Endothelial cell of umbilical vein (primary cell): Measurements from ENCODE around the gene NFIA. TPM values are rescaled to one million over a fixed set of nuclear protein-coding genes. Genes with fewer than 3 reads are reported as not detected.

ENCODE experiments used
- BruUV-seq: library from RNA; stranded (reverse); fragments of 400-500 nt; replicated peaks from 2 replicates; lab custom pipeline; 2021; lab: Mats Ljungman, UMichigan
- CTCF ChIA-PET: fragments of 300-600, 350-600 bp; sonication (Branson Sonifier 250); formaldehyde crosslinking; loops from one replicate; lab custom pipeline; 2021; ENCODE audit warnings: antibody characterized with exemption, inconsistent platforms; lab: Charles Lee
- POLR2A ChIA-PET: fragments of 300-600, 350-600 bp; sonication (Branson Sonifier 250); formaldehyde crosslinking; loops from one replicate; lab custom pipeline; 2021; ENCODE audit warnings: antibody characterized with exemption, inconsistent platforms; lab: Charles Lee
- DNase-seq: peaks from one replicate; pipeline ENCODE4 v3.0.0-alpha.2; 2011; ENCODE audit warnings: low read depth, low spot score
- FAIRE-seq: peaks from 2 replicates; lab custom pipeline; 2011; peaks lifted over from hg19 to GRCh38; lab: Jason Lieb, UNC
- H2AFZ ChIP-seq: 2 replicates; pipeline ENCODE4 v1.6.0; 2012; ENCODE audit warnings: low read depth, low read length, control low read depth, inconsistent platforms
- H3K27ac ChIP-seq: 2 replicates; pipeline ENCODE4 v1.5.1; 2011; ENCODE audit warnings: low read depth, mild to moderate bottlenecking, control low read depth, low read length, moderate library complexity; ENCODE audit not compliant: insufficient read depth
- H3K27me3 ChIP-seq, 2 experiments: 2 replicates each; pipeline versions ENCODE4 v1.6.0 to v1.6.1; 2011; ENCODE audit warnings: low read length in 2 of 2, mixed read lengths in 1 of 2; ENCODE audit not compliant: control insufficient read depth in 2 of 2, insufficient read depth in 2 of 2
- H3K36me3 ChIP-seq, 2 experiments: 2 replicates in 1 of 2; 3 replicates in 1 of 2; pipeline ENCODE4 v1.5.1; 2011; ENCODE audit warnings: low read length in 2 of 2, mild to moderate bottlenecking in 1 of 2, moderate library complexity in 1 of 2; ENCODE audit not compliant: control insufficient read depth in 2 of 2, insufficient read depth in 2 of 2; ENCODE audit errors: extremely low read depth in 1 of 2
- H3K4me1 ChIP-seq: 3 replicates; pipeline ENCODE4 v1.5.1; 2011; ENCODE audit warnings: mild to moderate bottlenecking, low read length; ENCODE audit not compliant: control insufficient read depth, insufficient read depth; ENCODE audit errors: extremely low read depth
- H3K4me2 ChIP-seq: 2 replicates; pipeline ENCODE4 v1.6.1; 2011; ENCODE audit warnings: low read length, control low read depth, mixed read lengths; ENCODE audit not compliant: insufficient read depth
- H3K4me3 ChIP-seq, 3 experiments: fragments of 200-600 bp in 1 of 3; sonication (generic), shearing (Covaris generic) in 1 of 3; replicated peaks in 1 of 3; 2 replicates each; pipeline ENCODE4 v1.5.1; 2011 to 2016; ENCODE audit warnings: control low read depth in 3 of 3, low read length in 3 of 3, mild to moderate bottlenecking in 2 of 3, inconsistent platforms in 1 of 3, low read depth in 1 of 3, moderate library complexity in 1 of 3; ENCODE audit not compliant: insufficient read depth in 1 of 3
- H3K79me2 ChIP-seq: 2 replicates; pipeline ENCODE4 v1.6.0; 2012; ENCODE audit warnings: low read length, inconsistent platforms; ENCODE audit not compliant: control insufficient read depth, insufficient read depth
- H3K9ac ChIP-seq: replicated peaks from 2 replicates; pipeline ENCODE3; 2011; ENCODE audit warnings: low read length, control low read depth; ENCODE audit not compliant: insufficient read depth; ENCODE audit errors: extremely low read depth
- H3K9me1 ChIP-seq: replicated peaks from 3 replicates; pipeline ENCODE4 v1.6.0; 2011; ENCODE audit warnings: mild to moderate bottlenecking, low read length; ENCODE audit not compliant: control insufficient read depth, insufficient read depth; ENCODE audit errors: extremely low read depth
- H3K9me3 ChIP-seq: replicated peaks from 2 replicates; pipeline ENCODE4 v1.5.1; 2012; ENCODE audit warnings: low read length, inconsistent platforms; ENCODE audit not compliant: control insufficient read depth, insufficient read depth
- H4K20me1 ChIP-seq: replicated peaks from 2 replicates; pipeline ENCODE3; 2011; ENCODE audit warnings: mild to moderate bottlenecking, low read length; ENCODE audit not compliant: control insufficient read depth, insufficient read depth; ENCODE audit errors: extremely low read depth
- CTCF ChIP-seq, 2 donors: IDR thresholded peaks; 1 replicate in 1 of 2; 2 replicates in 1 of 2; pipeline ENCODE4 v1.5.1; 2011; ENCODE audit warnings: low read length in 2 of 2, mild to moderate bottlenecking in 2 of 2, moderate library complexity in 2 of 2, control low read depth in 1 of 2, inconsistent platforms in 1 of 2, low read depth in 1 of 2; ENCODE audit not compliant: insufficient read depth in 1 of 2; ENCODE audit errors: extremely low read depth in 1 of 2
- EZH2 ChIP-seq: IDR thresholded peaks from 2 replicates; pipeline ENCODE4 v1.6.1; 2012; ENCODE audit warnings: borderline replicate concordance, low read depth, mild to moderate bottlenecking, moderate library complexity, low read length, inconsistent platforms; ENCODE audit not compliant: severe bottlenecking
- FOS ChIP-seq: IDR thresholded peaks from 2 replicates; pipeline ENCODE4 v1.6.1; 2011; ENCODE audit warnings: mild to moderate bottlenecking, low read length, moderate library complexity, borderline replicate concordance; ENCODE audit not compliant: insufficient read depth
- GATA2 ChIP-seq: IDR thresholded peaks from 2 replicates; pipeline ENCODE4 v1.7.0; 2011; ENCODE audit warnings: low read depth, mild to moderate bottlenecking, moderate library complexity, mixed read lengths, low read length; ENCODE audit not compliant: insufficient read length, insufficient read depth
- JUN ChIP-seq: IDR thresholded peaks from 2 replicates; pipeline ENCODE4 v1.6.1; 2011; ENCODE audit warnings: borderline replicate concordance, low read depth; ENCODE audit not compliant: insufficient read length, insufficient read depth
- MAX ChIP-seq: IDR thresholded peaks from 2 replicates; pipeline ENCODE4 v1.6.1; 2011; ENCODE audit not compliant: insufficient read depth, insufficient read length
- MYC ChIP-seq: IDR thresholded peaks from one replicate; pipeline ENCODE4 v1.6.1; 2011; ENCODE audit warnings: mild to moderate bottlenecking, low read depth, low read length
- POLR2A ChIP-seq: IDR thresholded peaks from 2 replicates; pipeline ENCODE4 v1.6.1; 2012; ENCODE audit warnings: low read depth, mild to moderate bottlenecking, control low read depth, low read length
- POLR2AphosphoS5 ChIP-seq: IDR thresholded peaks from 2 replicates; pipeline ENCODE4 v1.6.1; 2012; ENCODE audit warnings: low read depth, mild to moderate bottlenecking, control low read depth, low read length, moderate library complexity; ENCODE audit not compliant: insufficient read depth
- dilution Hi-C: fragments of 300-500 bp; cut with MboI; formaldehyde crosslinking; loops from one replicate; pipeline ENCODE4 v1.15.0; 2019; ENCODE audit warnings: low sequenced_read_pairs; ENCODE audit not compliant: extremely low pct_ligation_motif_present
- intact Hi-C: fragments of 100-400 bp; cut with micrococcal nuclease; formaldehyde crosslinking; loops from one replicate; pipeline ENCODE4 v1.10.0; 2022
- polyA plus RNA-seq, 4 experiments: library from polyadenylated mRNA; depleted of rRNA in 3 of 4; stranded (reverse) in 3 of 4; unstranded in 1 of 4; fragments of >200 nt; gene quantifications; 2 replicates each; pipeline versions ENCODE4 v1.2.1 to v1.2.3, GENCODE V29; 2011 to 2012; ENCODE audit warnings: missing spikeins in 1 of 4
- total RNA-seq: library from RNA; stranded (reverse); gene quantifications from 2 replicates; pipeline ENCODE4 v1.2.3, GENCODE V29; 2021

Gene NFIA
- total and polyA plus RNA-seq, 2 donors (not counting 3 experiments of a cell fraction or from before 2014, with no cell fraction given) = 25.5 to 47.0 TPM

GRCh38 chr1:61220536-61220935, 138.2 kb downstream of the NFIA start:
- Histone ChIP-seq H3K27ac (no peak overlapping the region), H3K79me2 (no peaks in the 10 kb centered on the region), H3K4me1 (no peaks in the 10 kb centered on the region), H3K4me3 (no peak overlapping the region), H2AFZ (no peak overlapping the region), H3K36me3 (no peaks in the 10 kb centered on the region), H3K9me3 (no peaks in the 10 kb centered on the region), H3K27me3 (no peaks in the 10 kb centered on the region), H3K9me1 (no peaks in the 10 kb centered on the region), H4K20me1 (no peaks in the 10 kb centered on the region), H3K9ac (no peak overlapping the region), H3K4me2 (no peak overlapping the region)
- no peak for TF ChIP-seq MYC
- no peak for TF ChIP-seq JUN
- TF ChIP-seq GATA2 = no peak
- TF ChIP-seq POLR2A = no peak
- no peak for TF ChIP-seq MAX
- no peak for TF ChIP-seq FOS
- dilution Hi-C loops (no loop called here), intact Hi-C loops (no loop called here)
- no TSS peak for BruUV-seq
- FAIRE-seq (no peak), DNase-seq (no peak)
- ChIA-PET POLR2A (no interaction called here), CTCF (no interaction called here)

GRCh38 chr1:61221642-61222041, 139.3 kb downstream of the NFIA start:
- CTCF ChIA-PET = no interaction called here
- FAIRE-seq = no peak

More at GRCh38 chr1:61221642-61222041, 139.3 kb downstream of the NFIA start:
- Histone ChIP-seq H3K9me1 (no peaks in the 10 kb centered on the region), H3K9me3 (no peaks in the 10 kb centered on the region), H3K27me3 (no peaks in the 10 kb centered on the region), H4K20me1 (no peaks in the 10 kb centered on the region), H3K36me3 (no peaks in the 10 kb centered on the region), H3K4me2 (no peak overlapping the region), H3K4me1 (no peaks in the 10 kb centered on the region), H3K9ac (no peak overlapping the region), H2AFZ (no peak overlapping the region), H3K4me3 (no peak overlapping the region), H3K27ac (no peak overlapping the region), H3K79me2 (no peaks in the 10 kb centered on the region)
- TF ChIP-seq JUN = no peak
- no peak for TF ChIP-seq MAX
- no peak for TF ChIP-seq FOS
- no peak for TF ChIP-seq GATA2
- TF ChIP-seq MYC = no peak
- TF ChIP-seq CTCF (IDR thresholded peaks at IDR 0.05; ENCODE audit: extremely low read depth in 1 of 2, insufficient read depth in 1 of 2, low read depth in 1 of 2, low read length in 2 of 2) = no peak
- no peak for TF ChIP-seq EZH2
- no peak for TF ChIP-seq POLR2A
- TF ChIP-seq POLR2AphosphoS5 = no peak
- no peak for DNase-seq
- BruUV-seq = no TSS peak
- intact Hi-C loops (no loop called here), dilution Hi-C loops (no loop called here)
- POLR2A ChIA-PET = no interaction called here
